GM18519 (cell line): ENCODE data around the gene SSTR3.

Experiments used
- ATAC-seq: cut with Tn5 transposase; IDR thresholded peaks from one replicate; pipeline ENCODE4 v1.9.1; 2021; ENCODE audit warnings: mild to moderate bottlenecking, moderate library complexity; ENCODE audit not compliant: unreplicated experiment, low FRiP score

SSTR3 gene

GRCh38 chr22:37169947-37170688 lies 42.2 kb downstream of the SSTR3 start:
- ATAC-seq: no peak

- ATAC-seq: no peak
Measured at GRCh38 chr22:37169406-37169805, 42.9 kb downstream of the SSTR3 start.

GRCh38 chr22:37167981-37168647 lies 44.2 kb downstream of the SSTR3 start:
- ATAC-seq: no peak

GRCh38 chr22:37167176-37167980 lies 44.9 kb downstream of the SSTR3 start:
- ATAC-seq: no peak

- ATAC-seq: no peak
Measured at GRCh38 chr22:37166675-37167066, 45.6 kb downstream of the SSTR3 start.

GRCh38 chr22:37165940-37166674 lies 46.2 kb downstream of the SSTR3 start:
- no peak for ATAC-seq

- ATAC-seq: no peak
Measured at GRCh38 chr22:37165066-37165465, 47.2 kb downstream of the SSTR3 start.

GRCh38 chr22:37164505-37164887 lies 47.8 kb downstream of the SSTR3 start:
- ATAC-seq: no peak

- no peak for ATAC-seq
Measured at GRCh38 chr22:37163575-37164504, 48.4 kb downstream of the SSTR3 start.

GRCh38 chr22:37163096-37163489 lies 49.2 kb downstream of the SSTR3 start:
- ATAC-seq: peak; percentile 14

GRCh38 chr22:37162221-37163095 lies 49.8 kb downstream of the SSTR3 start:
- ATAC-seq: peak; percentile 30

GRCh38 chr22:37161443-37161842 lies 50.8 kb downstream of the SSTR3 start:
- ATAC-seq: no peak

GRCh38 chr22:37160027-37160426 lies 52.2 kb downstream of the SSTR3 start:
- no peak for ATAC-seq

GRCh38 chr22:37158963-37159290 lies 53.4 kb downstream of the SSTR3 start:
- no peak for ATAC-seq

GRCh38 chr22:37157516-37158285 lies 54.6 kb downstream of the SSTR3 start:
- ATAC-seq: no peak

GRCh38 chr22:37156686-37157435 lies 55.4 kb downstream of the SSTR3 start:
- ATAC-seq: no peak

GRCh38 chr22:37155971-37156370 lies 56.3 kb downstream of the SSTR3 start:
- ATAC-seq: no peak
